ENCODE data around the gene RNF225. TPM values are rescaled to one million over a fixed set of nuclear protein-coding genes. Genes with fewer than 3 reads are reported as not detected.

RNF225 gene
- total and polyA plus RNA-seq, 10 of the 15 experiments (the other 5 are each of a cell fraction or from before 2014, with no cell fraction given), result 0.27 to 0.28 TPM; not detected in 8

DNA sequence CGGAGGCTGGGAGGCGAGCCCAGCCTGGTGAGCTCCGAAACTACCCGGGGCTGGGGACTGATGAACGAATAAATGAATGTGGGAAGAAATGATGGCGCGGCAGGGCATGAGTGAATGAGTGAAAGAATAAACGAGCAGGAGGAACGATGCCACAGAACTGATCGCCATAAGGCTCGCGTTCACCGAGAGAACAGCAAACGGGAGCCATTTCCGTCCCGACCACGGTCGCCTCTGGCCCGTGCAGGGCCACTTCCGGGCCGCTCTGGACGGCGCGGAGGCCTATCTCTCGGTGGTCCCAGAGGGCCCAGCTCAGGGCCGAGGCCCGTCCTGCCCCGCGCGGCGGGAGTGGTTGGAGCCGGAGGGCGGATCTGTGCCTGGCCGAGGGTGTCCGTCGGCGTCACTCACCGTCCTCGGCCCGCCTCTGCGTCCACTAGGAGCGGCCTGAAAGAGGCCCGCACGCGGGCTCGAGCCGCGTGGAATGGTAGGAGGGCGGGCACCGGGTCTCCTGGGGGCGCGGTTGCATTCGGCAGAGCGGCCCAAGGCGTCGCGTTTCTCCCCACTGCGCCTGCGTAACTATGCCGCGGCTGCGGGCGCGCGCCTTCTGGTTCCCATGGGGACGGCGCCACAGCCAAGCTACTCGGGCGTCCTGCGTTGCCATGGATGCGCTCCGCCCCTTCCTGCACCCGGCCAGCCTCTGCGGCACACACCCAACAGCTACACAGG lies 33.0 kb upstream of the RNF225 start, which contains the start of gene ZNF497 (continued):
- TF ChIP-seq YY1 (IDR thresholded peaks at IDR 0.05; ENCODE audit: low read depth, low read length) (peak; percentile 92), BHLHE40 (IDR thresholded peaks at IDR 0.05; ENCODE audit: borderline replicate concordance in 1 of 2, low read depth in 2 of 2, low read length in 1 of 2) (peak; percentile 78 to 95; a peak in 3 of 4 replicates), ZNF24 (IDR thresholded peaks at IDR 0.05) (peak; percentile 91), LARP7 (IDR thresholded peaks at IDR 0.05) (peak; percentile 96), MEF2B (IDR thresholded peaks at IDR 0.05; ENCODE audit: partially characterized antibody, poor library complexity, severe bottlenecking) (peak; percentile 89), MEF2A (IDR thresholded peaks at IDR 0.05; ENCODE audit: insufficient read depth, low read depth, low read length) (no peak), MTA3 (IDR thresholded peaks at IDR 0.05; ENCODE audit: borderline replicate concordance, low read length) (no peak), SMAD5 (IDR thresholded peaks at IDR 0.05; ENCODE audit: low read depth) (peak; percentile 81), HDAC6 (IDR thresholded peaks at IDR 0.05; ENCODE audit: unreplicated experiment) (no peak), POU2F2 (IDR thresholded peaks at IDR 0.05; ENCODE audit: borderline replicate concordance, low read depth, low read length) (peak; percentile 43; the same call in 2 of the 3 replicates), SUPT20H (IDR thresholded peaks at IDR 0.05; ENCODE audit: borderline replicate concordance, control insufficient read depth, low read depth, low read length) (no peak), SMARCA5 (IDR thresholded peaks at IDR 0.05) (no peak), CREB1 (IDR thresholded peaks at IDR 0.05; ENCODE audit: low read depth) (0 out of 2 replicates have a peak, but pooled peaks have one; percentile 45), HDAC2 (IDR thresholded peaks at IDR 0.05) (no peak), POLR2A (IDR thresholded peaks at IDR 0.05; ENCODE audit: low read depth, low read length) (peak; percentile 78)
- TF ChIP-seq, protein P1, sequence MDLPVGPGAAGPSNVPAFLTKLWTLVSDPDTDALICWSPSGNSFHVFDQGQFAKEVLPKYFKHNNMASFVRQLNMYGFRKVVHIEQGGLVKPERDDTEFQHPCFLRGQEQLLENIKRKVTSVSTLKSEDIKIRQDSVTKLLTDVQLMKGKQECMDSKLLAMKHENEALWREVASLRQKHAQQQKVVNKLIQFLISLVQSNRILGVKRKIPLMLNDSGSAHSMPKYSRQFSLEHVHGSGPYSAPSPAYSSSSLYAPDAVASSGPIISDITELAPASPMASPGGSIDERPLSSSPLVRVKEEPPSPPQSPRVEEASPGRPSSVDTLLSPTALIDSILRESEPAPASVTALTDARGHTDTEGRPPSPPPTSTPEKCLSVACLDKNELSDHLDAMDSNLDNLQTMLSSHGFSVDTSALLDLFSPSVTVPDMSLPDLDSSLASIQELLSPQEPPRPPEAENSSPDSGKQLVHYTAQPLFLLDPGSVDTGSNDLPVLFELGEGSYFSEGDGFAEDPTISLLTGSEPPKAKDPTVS (IDR thresholded peaks at IDR 0.05; ENCODE audit: low read depth, low read length), result no peak
- TF ChIP-seq, protein P2, sequence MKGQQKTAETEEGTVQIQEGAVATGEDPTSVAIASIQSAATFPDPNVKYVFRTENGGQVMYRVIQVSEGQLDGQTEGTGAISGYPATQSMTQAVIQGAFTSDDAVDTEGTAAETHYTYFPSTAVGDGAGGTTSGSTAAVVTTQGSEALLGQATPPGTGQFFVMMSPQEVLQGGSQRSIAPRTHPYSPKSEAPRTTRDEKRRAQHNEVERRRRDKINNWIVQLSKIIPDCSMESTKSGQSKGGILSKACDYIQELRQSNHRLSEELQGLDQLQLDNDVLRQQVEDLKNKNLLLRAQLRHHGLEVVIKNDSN (IDR thresholded peaks at IDR 0.05; ENCODE audit: borderline replicate concordance, extremely low read length, insufficient read depth, low read depth, low read length), result no peak
- TF ChIP-seq, protein P3, sequence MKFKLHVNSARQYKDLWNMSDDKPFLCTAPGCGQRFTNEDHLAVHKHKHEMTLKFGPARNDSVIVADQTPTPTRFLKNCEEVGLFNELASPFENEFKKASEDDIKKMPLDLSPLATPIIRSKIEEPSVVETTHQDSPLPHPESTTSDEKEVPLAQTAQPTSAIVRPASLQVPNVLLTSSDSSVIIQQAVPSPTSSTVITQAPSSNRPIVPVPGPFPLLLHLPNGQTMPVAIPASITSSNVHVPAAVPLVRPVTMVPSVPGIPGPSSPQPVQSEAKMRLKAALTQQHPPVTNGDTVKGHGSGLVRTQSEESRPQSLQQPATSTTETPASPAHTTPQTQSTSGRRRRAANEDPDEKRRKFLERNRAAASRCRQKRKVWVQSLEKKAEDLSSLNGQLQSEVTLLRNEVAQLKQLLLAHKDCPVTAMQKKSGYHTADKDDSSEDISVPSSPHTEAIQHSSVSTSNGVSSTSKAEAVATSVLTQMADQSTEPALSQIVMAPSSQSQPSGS (IDR thresholded peaks at IDR 0.05; ENCODE audit: low read length), result no peak
- TF ChIP-seq, protein P4, sequence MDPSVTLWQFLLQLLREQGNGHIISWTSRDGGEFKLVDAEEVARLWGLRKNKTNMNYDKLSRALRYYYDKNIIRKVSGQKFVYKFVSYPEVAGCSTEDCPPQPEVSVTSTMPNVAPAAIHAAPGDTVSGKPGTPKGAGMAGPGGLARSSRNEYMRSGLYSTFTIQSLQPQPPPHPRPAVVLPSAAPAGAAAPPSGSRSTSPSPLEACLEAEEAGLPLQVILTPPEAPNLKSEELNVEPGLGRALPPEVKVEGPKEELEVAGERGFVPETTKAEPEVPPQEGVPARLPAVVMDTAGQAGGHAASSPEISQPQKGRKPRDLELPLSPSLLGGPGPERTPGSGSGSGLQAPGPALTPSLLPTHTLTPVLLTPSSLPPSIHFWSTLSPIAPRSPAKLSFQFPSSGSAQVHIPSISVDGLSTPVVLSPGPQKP (IDR thresholded peaks at IDR 0.05; ENCODE audit: low read depth, low read length), result peak; percentile 88
- TF ChIP-seq, protein P5, sequence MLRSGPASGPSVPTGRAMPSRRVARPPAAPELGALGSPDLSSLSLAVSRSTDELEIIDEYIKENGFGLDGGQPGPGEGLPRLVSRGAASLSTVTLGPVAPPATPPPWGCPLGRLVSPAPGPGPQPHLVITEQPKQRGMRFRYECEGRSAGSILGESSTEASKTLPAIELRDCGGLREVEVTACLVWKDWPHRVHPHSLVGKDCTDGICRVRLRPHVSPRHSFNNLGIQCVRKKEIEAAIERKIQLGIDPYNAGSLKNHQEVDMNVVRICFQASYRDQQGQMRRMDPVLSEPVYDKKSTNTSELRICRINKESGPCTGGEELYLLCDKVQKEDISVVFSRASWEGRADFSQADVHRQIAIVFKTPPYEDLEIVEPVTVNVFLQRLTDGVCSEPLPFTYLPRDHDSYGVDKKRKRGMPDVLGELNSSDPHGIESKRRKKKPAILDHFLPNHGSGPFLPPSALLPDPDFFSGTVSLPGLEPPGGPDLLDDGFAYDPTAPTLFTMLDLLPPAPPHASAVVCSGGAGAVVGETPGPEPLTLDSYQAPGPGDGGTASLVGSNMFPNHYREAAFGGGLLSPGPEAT (IDR thresholded peaks at IDR 0.05; ENCODE audit: low read depth), result peak; percentile 85
- TF ChIP-seq, protein P6, sequence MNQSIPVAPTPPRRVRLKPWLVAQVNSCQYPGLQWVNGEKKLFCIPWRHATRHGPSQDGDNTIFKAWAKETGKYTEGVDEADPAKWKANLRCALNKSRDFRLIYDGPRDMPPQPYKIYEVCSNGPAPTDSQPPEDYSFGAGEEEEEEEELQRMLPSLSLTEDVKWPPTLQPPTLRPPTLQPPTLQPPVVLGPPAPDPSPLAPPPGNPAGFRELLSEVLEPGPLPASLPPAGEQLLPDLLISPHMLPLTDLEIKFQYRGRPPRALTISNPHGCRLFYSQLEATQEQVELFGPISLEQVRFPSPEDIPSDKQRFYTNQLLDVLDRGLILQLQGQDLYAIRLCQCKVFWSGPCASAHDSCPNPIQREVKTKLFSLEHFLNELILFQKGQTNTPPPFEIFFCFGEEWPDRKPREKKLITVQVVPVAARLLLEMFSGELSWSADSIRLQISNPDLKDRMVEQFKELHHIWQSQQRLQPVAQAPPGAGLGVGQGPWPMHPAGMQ (IDR thresholded peaks at IDR 0.05; ENCODE audit: borderline replicate concordance), result no peak
